Natural killer cell (primary cell): ENCODE results near the gene GABRQ. TPM values are rescaled to one million over a fixed set of nuclear protein-coding genes. Genes with fewer than 3 reads are reported as not detected.

Experiments
- ATAC-seq, 3 donors: fragments of 150-1000 bp in 2 of 3; fragments of 200-7000 bp in 1 of 3; cut with Tn5 transposase; 1 replicate in 1 of 3; 2 replicates in 2 of 3; pipeline ENCODE4 v1.10.0; 2021; ENCODE audit warnings: mild to moderate bottlenecking in 2 of 3, moderate library complexity in 2 of 3
- DNase-seq, 2 donors: peaks; one replicate each; pipeline versions ENCODE4 v3.0.0 to v3.0.0-alpha.2; 2013 to 2021; ENCODE audit warnings: mixed read lengths in 1 of 2
- H3K27ac ChIP-seq: one replicate; pipeline ENCODE4 v1.5.1; 2013; ENCODE audit warnings: mild to moderate bottlenecking, low read length
- H3K27me3 ChIP-seq: one replicate; pipeline ENCODE4 v1.6.1; 2013; ENCODE audit warnings: low read length; ENCODE audit not compliant: control insufficient read depth, insufficient read depth
- H3K36me3 ChIP-seq: one replicate; pipeline ENCODE4 v1.6.1; 2013; ENCODE audit warnings: low read length; ENCODE audit not compliant: control insufficient read depth, insufficient read depth
- H3K4me1 ChIP-seq: one replicate; pipeline ENCODE4 v1.6.1; 2013; ENCODE audit warnings: low read length; ENCODE audit not compliant: control insufficient read depth, insufficient read depth
- H3K4me3 ChIP-seq: one replicate; pipeline ENCODE4 v1.5.1; 2013; ENCODE audit warnings: low read length
- H3K9me3 ChIP-seq: one replicate; pipeline ENCODE4 v1.6.1; 2013; ENCODE audit warnings: low read length; ENCODE audit not compliant: control insufficient read depth, insufficient read depth
- H3K27ac Mint-ChIP-seq, 2 donors: one replicate each; pipeline ENCODE4 v1.8.0; 2022; ENCODE audit warnings: mild to moderate bottlenecking in 2 of 2, mixed read lengths in 2 of 2, moderate library complexity in 1 of 2
- H3K27me3 Mint-ChIP-seq, 2 donors: one replicate each; pipeline ENCODE4 v1.8.0; 2022; ENCODE audit warnings: low read depth in 2 of 2, mixed read lengths in 2 of 2
- H3K36me3 Mint-ChIP-seq: one replicate; pipeline ENCODE4 v1.8.0; 2022; ENCODE audit warnings: mixed read lengths
- H3K4me1 Mint-ChIP-seq, 2 donors: one replicate each; pipeline ENCODE4 v1.8.0; 2022; ENCODE audit warnings: mixed read lengths in 2 of 2
- H3K4me3 Mint-ChIP-seq: one replicate; pipeline ENCODE4 v1.8.0; 2022; ENCODE audit warnings: mild to moderate bottlenecking, moderate library complexity, mixed read lengths
- H3K9me3 Mint-ChIP-seq, 2 donors: one replicate each; pipeline ENCODE4 v1.8.0; 2022; ENCODE audit warnings: mixed read lengths in 2 of 2
- CTCF ChIP-seq: fragments of 200-600 bp; IDR thresholded peaks from one replicate; pipeline ENCODE4 v1.8.0; 2022; ENCODE audit warnings: antibody characterized with exemption
- WGBS: methylation state at CpG from one replicate; pipeline ENCODE4 v1.1.7; 2013; ENCODE audit warnings: missing lambda C conversion rate; ENCODE audit not compliant: insufficient coverage; 5-methylcytosine and 5-hydroxymethylcytosine counted together
- intact Hi-C: fragments of 100-400 bp; cut with micrococcal nuclease; formaldehyde crosslinking; loops from one replicate; pipeline ENCODE4 v1.14.2; 2022
- total RNA-seq, 4 donors: library from RNA; stranded (reverse); fragments of 120-200 nt in 1 of 4; gene quantifications; one replicate each; pipeline versions ENCODE4 v1.2.3 to v1.2.4, GENCODE V29; 2013 to 2022

The GABRQ gene
- total RNA-seq, 3 donors from 2014 or later (not counting 1 experiment from before 2014, with no cell fraction given): not detected

GRCh38 chrX:152632445-152633097 is 5.1 kb upstream of the GABRQ start:
- H3K4me3 ChIP-seq: no peak overlapping the region
- no peaks in the 10 kb centered on the region for H3K9me3 Mint-ChIP-seq
- H3K27ac ChIP-seq: no peak overlapping the region
- TF ChIP-seq CTCF: peak; percentile 61
- no peaks in the 10 kb centered on the region for H3K9me3 ChIP-seq
- intact Hi-C loops: no loop called here
- H3K36me3 ChIP-seq: no peaks in the 10 kb centered on the region
- H3K27me3 ChIP-seq: no peaks in the 10 kb centered on the region
- H3K4me1 ChIP-seq: no peaks in the 10 kb centered on the region
- WGBS: 8% methylated on average over 2 of the region's 7 CpGs
- H3K4me3 Mint-ChIP-seq: no peak overlapping the region
- H3K27me3 Mint-ChIP-seq: peaks cover 13 to 34% of the 10 kb centered on the region in 2 donors
- H3K27ac Mint-ChIP-seq: no peak overlapping the region
- H3K4me1 Mint-ChIP-seq: no peaks in the 10 kb centered on the region
- H3K36me3 Mint-ChIP-seq: no peaks in the 10 kb centered on the region
- peak in 1 of 2 donors; percentile 25 for DNase-seq
- ATAC-seq: peak in 1 of 3 donors; percentile 55

GRCh38 chrX:152635941-152636340 is 1.8 kb upstream of the GABRQ start:
- Histone ChIP-seq H3K27ac (no peak overlapping the region), H3K4me3 (no peak overlapping the region), H3K27me3 (no peaks in the 10 kb centered on the region), H3K9me3 (no peaks in the 10 kb centered on the region), H3K4me1 (no peaks in the 10 kb centered on the region), H3K36me3 (no peaks in the 10 kb centered on the region)
- H3K9me3 Mint-ChIP-seq: no peaks in the 10 kb centered on the region
- H3K4me3 Mint-ChIP-seq: no peak overlapping the region
- H3K27ac Mint-ChIP-seq: no peak overlapping the region
- 9% methylated on average over 6 of the region's 7 CpGs for WGBS
- H3K27me3 Mint-ChIP-seq: peaks cover 12 to 33% of the 10 kb centered on the region in 2 donors
- no peaks in the 10 kb centered on the region for H3K36me3 Mint-ChIP-seq
- DNase-seq: no peak
- intact Hi-C loops: no loop called here
- TF ChIP-seq CTCF: no peak
- ATAC-seq: no peak
- H3K4me1 Mint-ChIP-seq: no peaks in the 10 kb centered on the region

GRCh38 chrX:152638443-152638904 is 779 bp downstream of the GABRQ start:
- ATAC-seq (no peak), DNase-seq (no peak)
- H3K27me3 ChIP-seq: no peaks in the 10 kb centered on the region
- TF ChIP-seq CTCF: no peak
- H3K36me3 Mint-ChIP-seq: no peaks in the 10 kb centered on the region
- H3K4me1 ChIP-seq: no peaks in the 10 kb centered on the region
- no peaks in the 10 kb centered on the region for H3K4me1 Mint-ChIP-seq
- H3K27ac Mint-ChIP-seq: no peak overlapping the region
- intact Hi-C loops: no loop called here
- H3K27ac ChIP-seq: no peak overlapping the region
- no peaks in the 10 kb centered on the region for H3K36me3 ChIP-seq
- H3K4me3 ChIP-seq: no peak overlapping the region
- H3K9me3 Mint-ChIP-seq: no peaks in the 10 kb centered on the region
- H3K9me3 ChIP-seq: no peaks in the 10 kb centered on the region
- WGBS: 12% methylated on average over 23 of the region's 23 CpGs
- no peak overlapping the region for H3K4me3 Mint-ChIP-seq
- peaks cover 12 to 28% of the 10 kb centered on the region in 2 donors for H3K27me3 Mint-ChIP-seq

GRCh38 chrX:152639426-152639825 is 1.7 kb downstream of the GABRQ start:
- no peaks in the 10 kb centered on the region for H3K9me3 Mint-ChIP-seq

More at GRCh38 chrX:152639426-152639825, 1.7 kb downstream of the GABRQ start:
- H3K4me3 Mint-ChIP-seq: no peak overlapping the region
- intact Hi-C loops: no loop called here
- WGBS: 81% methylated on average over 3 of the region's 7 CpGs
- peaks cover 12 to 22% of the 10 kb centered on the region in 2 donors for H3K27me3 Mint-ChIP-seq
- H3K36me3 Mint-ChIP-seq: no peaks in the 10 kb centered on the region
- no peaks in the 10 kb centered on the region for H3K4me1 ChIP-seq
- H3K4me3 ChIP-seq: no peak overlapping the region
- DNase-seq: no peak
- no peak for ATAC-seq
- H3K4me1 Mint-ChIP-seq: no peaks in the 10 kb centered on the region
- H3K9me3 ChIP-seq: no peaks in the 10 kb centered on the region
- H3K27ac Mint-ChIP-seq: no peak overlapping the region
- H3K27me3 ChIP-seq: no peaks in the 10 kb centered on the region
- no peaks in the 10 kb centered on the region for H3K36me3 ChIP-seq
- H3K27ac ChIP-seq: no peak overlapping the region
- no peak for TF ChIP-seq CTCF
